RPMI7951 (cell line): ENCODE measurements around the gene SHISAL2A. TPM values are rescaled to one million over a fixed set of nuclear protein-coding genes. Genes with fewer than 3 reads are reported as not detected.
"Not testable (repeated sequence)": the region's sequence is repeated elsewhere in the genome, so short reads cannot be mapped to it uniquely, and the experiment has no call there.

Source experiments
- DNase-seq: peaks from one replicate; pipeline ENCODE4 v3.0.0-alpha.2; 2012; ENCODE audit warnings: low read depth
- total RNA-seq: library from RNA; depleted of rRNA; stranded (reverse); fragments of >200 nt; shearing (Covaris generic); gene quantifications from 2 replicates; pipeline ENCODE4 v1.2.3, GENCODE V29; 2014; rRNA removed

SHISAL2A gene
- total RNA-seq, 1 experiment from 2014 or later: not detected

DNA sequence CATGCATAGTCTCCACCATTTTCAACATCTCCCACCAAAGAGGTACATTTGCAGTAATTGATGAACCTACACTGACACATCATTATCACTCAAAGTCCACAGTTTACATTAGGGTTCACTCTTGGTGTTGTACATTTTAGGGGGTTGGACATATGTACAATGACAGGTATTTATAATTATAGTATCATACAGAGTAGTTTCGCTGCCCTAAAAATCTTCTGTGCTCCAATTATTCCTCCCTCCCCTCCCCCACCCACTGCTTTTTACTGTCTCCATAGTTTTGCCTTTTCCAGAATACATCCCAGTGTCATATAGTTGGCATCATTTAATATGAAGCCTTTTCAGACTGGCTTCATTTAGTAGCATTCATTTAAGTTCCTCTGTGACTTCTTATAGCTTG, 51.6 kb downstream of the SHISAL2A start:
- DNase-seq: no peak

DNA sequence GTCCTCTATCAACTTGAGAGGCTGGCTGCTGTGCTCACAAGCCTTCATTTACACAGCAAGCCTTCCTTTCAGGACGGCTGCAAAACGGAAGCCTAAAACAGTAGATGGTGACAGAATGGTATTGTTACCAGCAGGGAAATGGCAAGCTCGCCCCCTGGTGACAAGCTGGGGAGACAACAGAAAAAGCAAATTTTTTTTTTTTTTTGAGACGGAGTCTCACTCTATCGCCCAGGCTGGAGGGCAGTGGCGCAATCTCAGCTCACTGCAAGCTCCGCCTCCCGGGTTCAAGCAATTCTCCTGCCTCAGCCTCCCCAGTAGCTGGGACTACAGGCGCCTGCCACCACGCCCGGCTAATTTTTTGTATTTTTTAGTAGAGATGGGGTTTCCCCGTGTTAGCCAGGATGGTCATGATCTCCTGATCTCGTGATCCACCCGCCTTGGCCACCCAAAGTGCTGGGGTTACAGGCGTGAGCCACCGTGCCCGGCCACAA, 53.3 kb downstream of the SHISAL2A start:
- DNase-seq: peak; percentile 62

DNA sequence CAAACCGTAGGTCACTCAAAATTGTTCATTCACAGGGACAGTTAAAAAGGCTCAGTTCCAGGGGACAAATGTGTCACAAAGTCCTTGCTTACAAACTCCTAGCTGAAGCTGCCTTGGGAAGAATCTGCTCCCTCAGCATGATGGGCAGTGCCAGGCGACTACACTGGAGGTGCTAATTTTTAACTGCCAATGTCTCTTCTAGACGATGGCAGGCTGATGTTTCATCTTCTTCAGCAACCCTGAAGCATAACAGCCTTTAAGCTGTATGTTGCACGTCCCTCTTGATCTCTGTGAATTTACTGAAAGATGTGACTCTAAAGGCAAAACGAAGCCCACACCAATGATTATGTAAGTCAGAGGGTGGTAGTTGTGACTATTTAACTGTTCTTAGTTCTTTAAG, 53.9 kb downstream of the SHISAL2A start:
- DNase-seq: no peak

DNA sequence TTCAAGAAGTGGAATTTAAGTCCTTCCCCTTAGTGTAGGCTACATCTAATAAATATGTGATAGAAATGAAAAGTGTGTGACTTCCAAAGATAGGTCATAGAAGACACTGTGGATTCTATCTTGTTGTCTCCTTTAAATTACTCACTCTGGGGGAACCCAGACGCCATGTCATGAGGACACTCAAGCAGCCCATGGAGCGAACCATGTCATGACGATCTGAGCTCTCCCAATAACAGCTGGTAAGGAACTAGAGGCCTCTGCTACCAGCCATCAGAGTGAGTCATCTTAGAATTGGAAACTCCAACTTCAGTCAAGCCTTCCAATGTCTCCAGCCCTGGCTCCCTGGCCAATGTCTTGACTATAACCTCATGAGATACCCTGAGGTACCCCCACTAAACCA, 58.9 kb downstream of the SHISAL2A start:
- DNase-seq: peak; percentile 28

DNA sequence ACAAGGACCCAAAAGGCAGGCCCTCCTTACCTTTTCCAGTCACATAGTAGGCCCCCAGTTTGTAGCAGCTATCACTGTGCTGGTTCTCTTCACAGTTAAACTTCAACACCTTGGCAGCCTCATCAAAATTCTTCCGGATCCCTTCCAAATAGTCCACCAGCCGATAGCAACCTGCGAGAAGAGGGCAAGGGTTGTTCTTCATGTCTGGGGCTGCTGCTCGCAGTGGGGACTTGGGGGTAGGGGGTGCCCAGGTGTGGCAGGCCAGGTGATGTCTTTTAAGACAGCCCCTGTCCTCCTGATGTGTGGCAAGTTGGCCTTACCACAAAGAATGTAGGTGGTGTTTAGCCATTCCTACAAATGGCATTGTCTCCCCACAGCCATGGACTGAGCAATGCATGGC, 59.7 kb downstream of the SHISAL2A start:
- no peak for DNase-seq

DNA sequence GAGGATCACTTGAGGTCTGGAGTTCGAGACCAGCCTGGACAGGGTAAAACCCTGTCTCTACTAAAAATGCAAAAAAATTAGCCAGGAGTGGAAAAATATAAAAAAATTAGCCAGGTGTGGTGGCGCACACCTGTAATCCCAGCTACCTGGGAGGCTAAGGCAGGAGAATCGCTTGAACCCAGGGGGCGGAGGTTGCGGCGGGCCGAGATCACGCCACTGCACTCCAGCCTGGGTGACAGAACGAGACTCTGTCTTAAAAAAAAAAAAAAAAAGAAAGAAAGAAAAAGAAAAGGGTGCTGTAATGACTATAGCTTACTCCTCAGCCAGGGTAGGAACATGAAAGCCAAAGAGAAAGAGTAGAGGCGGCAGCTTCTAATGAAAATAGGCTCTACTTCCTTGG, 60.4 kb downstream of the SHISAL2A start:
- DNase-seq: not testable (repeated sequence)

DNA sequence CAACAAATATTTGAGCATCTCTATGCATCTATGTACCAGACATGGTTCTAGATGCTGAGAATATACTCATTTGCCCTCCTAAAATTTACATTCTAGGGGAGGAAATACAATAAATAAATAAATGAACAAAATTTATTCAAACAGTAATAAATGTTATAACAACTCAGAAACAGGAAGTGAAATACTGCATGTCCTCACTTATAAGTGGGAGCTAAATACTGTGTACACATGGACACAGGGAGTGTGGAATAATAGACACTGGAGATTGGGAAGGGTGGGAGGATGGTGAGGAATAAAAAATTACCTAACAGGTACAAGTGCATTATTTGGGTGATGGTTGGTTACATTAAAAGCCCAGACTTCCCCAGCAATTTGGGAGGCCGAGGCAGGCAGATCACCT, 60.9 kb downstream of the SHISAL2A start:
- no peak for DNase-seq

DNA sequence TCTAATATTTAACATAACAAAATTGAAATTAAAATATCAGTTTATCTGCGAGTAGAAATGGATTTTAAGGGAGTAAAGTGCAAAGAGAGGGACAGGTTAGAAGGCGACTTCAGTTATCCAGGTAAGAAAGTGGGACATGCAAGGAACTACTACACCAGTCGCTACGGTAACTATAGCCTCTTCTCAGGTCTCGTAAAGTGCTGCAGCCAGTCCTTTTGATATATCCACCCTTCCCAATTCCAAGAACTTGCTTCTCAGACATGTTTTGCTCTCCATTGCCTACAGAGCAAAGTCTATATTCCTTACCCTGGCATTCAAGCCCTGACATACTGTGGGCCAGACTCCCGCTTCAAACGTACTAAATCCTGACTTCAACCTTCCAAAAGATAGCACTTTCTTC, 62.7 kb downstream of the SHISAL2A start:
- DNase-seq: no peak

DNA sequence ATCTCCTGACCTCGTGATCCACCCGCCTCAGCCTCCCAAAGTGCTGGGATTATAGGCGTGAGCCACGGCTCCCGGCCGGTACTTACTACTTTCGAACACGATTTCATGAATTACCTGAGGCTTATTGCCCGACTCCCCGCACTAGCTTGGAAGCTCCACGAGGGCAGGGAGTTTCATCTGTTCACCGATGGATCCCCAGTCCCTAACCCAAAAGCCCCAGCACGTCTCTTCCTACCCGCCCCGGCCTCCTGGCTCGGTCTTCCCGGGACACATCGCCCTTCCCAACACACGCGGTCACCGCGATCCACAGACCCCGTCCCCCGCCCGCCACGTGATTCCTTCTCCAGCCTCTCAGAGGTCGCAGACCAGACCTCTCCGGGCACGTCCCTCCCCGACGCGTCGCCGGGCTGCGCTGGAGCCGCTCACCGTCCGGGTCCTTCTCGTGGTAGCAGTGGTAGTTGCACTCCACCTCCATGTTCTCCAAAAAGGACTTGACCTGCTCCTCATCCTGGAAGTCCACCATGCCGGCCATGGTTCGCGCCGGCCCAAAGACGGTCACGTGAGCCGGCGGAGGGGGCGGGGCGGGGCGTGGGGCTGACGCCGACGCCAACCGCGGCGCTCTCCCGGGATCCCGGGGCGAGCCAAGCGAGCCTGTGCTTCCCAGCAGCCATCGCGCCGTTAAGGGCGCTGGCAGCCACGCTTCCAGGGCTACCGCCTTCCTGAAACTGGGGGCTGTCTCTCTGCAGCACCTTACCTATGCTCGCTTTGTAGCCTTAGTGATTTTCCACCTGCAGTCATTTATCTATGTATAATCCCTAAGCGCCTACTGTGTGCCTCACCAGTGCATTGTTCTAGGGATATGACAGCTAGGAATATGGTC, 65.1 kb downstream of the SHISAL2A start, which contains the start of gene COA7:
COA7 (minus strand) TSS at position 553 of the 880 bp plus-strand sequence; CDS start at position 532, 21 bp downstream.
- DNase-seq: peak; percentile 82

DNA sequence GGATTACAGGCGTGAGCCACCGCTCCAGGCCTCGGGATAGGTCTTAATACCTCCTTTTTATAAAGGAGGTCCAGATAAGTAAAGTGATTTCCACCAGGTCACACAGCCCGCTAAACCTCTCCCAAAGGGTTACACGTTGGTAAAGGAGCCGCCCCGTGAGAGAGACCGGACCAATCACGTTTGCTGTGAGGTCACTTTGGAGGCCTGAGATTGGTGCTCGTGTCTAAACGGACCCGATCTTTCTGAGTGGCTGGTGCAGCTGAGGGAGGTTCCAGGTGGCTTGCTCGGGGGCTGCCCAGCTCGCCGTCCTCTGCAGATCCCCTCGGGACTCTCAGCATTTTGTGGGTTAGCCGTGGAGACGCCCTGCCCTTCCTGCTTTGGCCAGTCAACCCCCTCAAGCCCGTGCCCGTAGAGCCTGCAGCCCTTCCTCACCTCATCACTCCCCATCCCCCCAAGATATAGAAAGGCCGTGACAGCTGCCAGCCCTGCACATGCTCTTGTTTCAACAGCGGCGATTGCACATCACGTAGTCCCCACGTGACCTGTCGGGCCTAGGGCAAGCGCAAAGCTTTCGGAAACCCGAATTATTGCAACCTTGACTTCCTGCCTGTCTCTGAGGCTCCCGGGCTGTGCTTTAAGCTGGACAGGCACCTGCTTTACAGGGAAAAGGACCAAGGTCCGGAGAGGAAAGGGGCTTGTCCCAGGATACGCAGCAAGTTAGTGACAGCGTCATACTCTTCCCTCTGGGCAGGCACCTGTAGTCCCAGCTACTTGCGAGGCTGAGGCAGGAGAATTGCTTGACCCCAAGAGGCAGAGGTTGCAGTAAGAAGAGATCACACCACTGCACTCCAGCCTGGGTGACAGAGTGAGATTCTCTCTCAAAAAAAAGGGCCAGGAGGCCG, 70.2 kb downstream of the SHISAL2A start:
- peak; percentile 93 for DNase-seq

DNA sequence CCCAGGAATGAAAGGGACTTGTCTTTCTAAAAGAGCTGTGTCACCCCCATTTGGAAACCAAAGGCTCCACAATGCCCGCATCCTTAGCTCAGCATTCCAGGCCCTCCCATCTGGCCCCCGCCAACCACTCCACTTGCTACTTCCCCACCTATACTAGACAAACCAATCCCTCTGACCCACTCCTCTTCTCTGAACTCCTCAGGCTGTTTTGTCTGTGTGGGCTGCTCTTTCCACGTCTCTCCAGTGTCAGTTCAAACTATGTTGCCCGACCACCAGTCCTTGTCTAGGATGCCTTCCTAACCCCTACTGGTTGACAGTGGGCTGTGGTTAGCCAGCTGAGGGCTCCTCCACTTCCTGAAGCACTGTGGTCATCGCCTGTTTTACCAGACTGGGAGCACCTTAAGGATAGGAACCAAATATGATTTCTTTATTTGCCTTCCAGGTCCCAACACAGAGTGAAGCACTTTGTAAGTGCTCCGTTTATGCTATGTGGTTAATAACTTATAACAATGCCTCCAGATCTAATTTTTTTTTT, 73.2 kb downstream of the SHISAL2A start:
- DNase-seq: no peak

Other genes starting within 250 kb of the SHISAL2A start
- gene ORC1, start 228.7 kb upstream of the SHISAL2A start, total RNA-seq: 18.4 and 20.7 TPM in 2 replicates
- 16.6 and 18.1 TPM in 2 replicates for gene PRPF38A, start 228.6 kb upstream of the SHISAL2A start, total RNA-seq
- 16.1 and 27.5 TPM in 2 replicates for gene TUT4, start 80.1 kb upstream of the SHISAL2A start, total RNA-seq
- gene GPX7, start 30.8 kb upstream of the SHISAL2A start, total RNA-seq: 32.6 and 38.9 TPM in 2 replicates
- 10.0 and 10.2 TPM in 2 replicates for gene COA7, start 65.2 kb downstream of the SHISAL2A start, total RNA-seq
- 23.6 and 27.5 TPM in 2 replicates for gene ZYG11B, start 93.3 kb downstream of the SHISAL2A start, total RNA-seq
- gene ZYG11A, start 209.6 kb downstream of the SHISAL2A start, total RNA-seq: 0.78 and 0.96 TPM in 2 replicates